NCI-H510A (cell line): ENCODE data around the gene EGR1.

Experiments
- DNase-seq: peaks from one replicate; lab custom pipeline; 2025; lab: John Stamatoyannopoulos, UW

Gene EGR1

GRCh38 chr5:138453590-138453989 lies 11.7 kb upstream of the EGR1 start:
- no peak for DNase-seq

- DNase-seq: no peak
These were observed 11.2 kb upstream of the EGR1 start for GRCh38 chr5:138454121-138454520.

- no peak for DNase-seq
These were observed 9.9 kb upstream of the EGR1 start for GRCh38 chr5:138455232-138455930.

- DNase-seq: no peak
These were observed 7.6 kb upstream of the EGR1 start for GRCh38 chr5:138457531-138458275.

GRCh38 chr5:138458384-138458783 lies 6.9 kb upstream of the EGR1 start:
- DNase-seq: no peak

GRCh38 chr5:138458856-138459255 lies 6.4 kb upstream of the EGR1 start:
- no peak for DNase-seq

- DNase-seq: no peak
These were observed 5.9 kb upstream of the EGR1 start for GRCh38 chr5:138459311-138459933.

GRCh38 chr5:138460032-138460693 lies 5.1 kb upstream of the EGR1 start:
- DNase-seq: no peak

GRCh38 chr5:138461343-138462125 lies 3.7 kb upstream of the EGR1 start:
- no peak for DNase-seq

GRCh38 chr5:138463419-138464007 lies 1.8 kb upstream of the EGR1 start:
- DNase-seq: no peak

- DNase-seq: peak; percentile 70
These were observed 1.3 kb upstream of the EGR1 start for GRCh38 chr5:138464008-138464387.

- DNase-seq: peak; percentile 95
These were observed 655 bp upstream of the EGR1 start for GRCh38 chr5:138464388-138465260.

- DNase-seq: no peak
These were observed 1.0 kb downstream of the EGR1 start for GRCh38 chr5:138466125-138466899.

- no peak for DNase-seq
These were observed 1.8 kb downstream of the EGR1 start for GRCh38 chr5:138466900-138467710.

- no peak for DNase-seq
These were observed 2.4 kb downstream of the EGR1 start for GRCh38 chr5:138467711-138468132.

GRCh38 chr5:138468133-138468965 lies 3.1 kb downstream of the EGR1 start:
- no peak for DNase-seq

- no peak for DNase-seq
These were observed 3.8 kb downstream of the EGR1 start for GRCh38 chr5:138468966-138469539.
